Muscle layer of colon (tissue), 2 donors: Measurements from ENCODE around the gene ARFRP1.
"Not testable (repeated sequence)": the region's sequence is repeated elsewhere in the genome, so short reads cannot be mapped to it uniquely, and the experiment has no call there.

Experiments
- H3K27ac ChIP-seq: one replicate; pipeline ENCODE4 v1.7.0; 2013; ENCODE audit warnings: low read depth, mild to moderate bottlenecking, low read length, moderate library complexity
- H3K27me3 ChIP-seq, 2 donors: one replicate each; pipeline ENCODE4 v1.7.0; 2013; ENCODE audit warnings: low read length in 2 of 2, mild to moderate bottlenecking in 2 of 2; ENCODE audit not compliant: insufficient read depth in 2 of 2, control insufficient read depth in 1 of 2
- H3K36me3 ChIP-seq: one replicate; pipeline ENCODE4 v1.7.0; 2013; ENCODE audit warnings: mild to moderate bottlenecking, low read length; ENCODE audit not compliant: insufficient read depth
- H3K4me1 ChIP-seq: one replicate; pipeline ENCODE4 v1.7.0; 2013; ENCODE audit warnings: mild to moderate bottlenecking, low read length; ENCODE audit not compliant: insufficient read depth
- H3K4me3 ChIP-seq, 2 donors: one replicate each; pipeline ENCODE4 v1.7.0; 2013; ENCODE audit warnings: low read length in 2 of 2, low read depth in 1 of 2, mild to moderate bottlenecking in 1 of 2, moderate library complexity in 1 of 2
- H3K9ac ChIP-seq: one replicate; pipeline ENCODE4 v1.7.0; 2013; ENCODE audit warnings: low read length
- H3K9me3 ChIP-seq: one replicate; pipeline ENCODE4 v1.7.0; 2013; ENCODE audit warnings: mild to moderate bottlenecking, low read length
- donor health status: abdominal sarcoma.
- donor health status: Adenocarcinoma of cecum.

ARFRP1 gene

GRCh38 chr20:63680857-63681608, 26.7 kb downstream of the ARFRP1 start:
- Histone ChIP-seq H3K4me1 (peaks cover 12% of the 10 kb centered on the region), H3K4me3 (no peak overlapping the region), H3K27me3 (no peaks in the 10 kb centered on the region), H3K9ac (no peak overlapping the region), H3K9me3 (no peaks in the 10 kb centered on the region), H3K27ac (no peak overlapping the region), H3K36me3 (peaks cover 15% of the 10 kb centered on the region)

DNA sequence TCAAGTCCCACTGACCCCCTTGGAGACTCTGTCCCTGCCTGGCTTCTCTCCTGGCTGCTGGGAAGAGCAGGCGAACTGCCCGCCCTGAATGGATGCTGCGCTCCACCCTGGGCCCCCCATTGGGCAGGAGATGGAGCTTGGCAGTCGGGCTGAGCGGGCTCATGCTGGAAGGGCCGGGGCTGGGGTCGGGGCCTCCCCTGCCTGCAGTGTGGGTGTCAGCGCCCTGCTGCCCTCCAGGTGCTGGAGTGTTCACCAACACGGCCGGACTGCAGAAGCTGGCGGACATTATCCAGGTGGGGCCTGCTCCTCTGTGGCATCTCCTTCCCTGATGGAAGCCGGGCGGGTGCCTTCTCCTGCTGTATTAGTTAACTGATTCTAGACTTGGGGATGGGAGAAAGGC, 27.3 kb downstream of the ARFRP1 start:
- Histone ChIP-seq H3K27me3 (no peaks in the 10 kb centered on the region), H3K36me3 (peaks cover 15% of the 10 kb centered on the region), H3K27ac (no peak overlapping the region)

DNA sequence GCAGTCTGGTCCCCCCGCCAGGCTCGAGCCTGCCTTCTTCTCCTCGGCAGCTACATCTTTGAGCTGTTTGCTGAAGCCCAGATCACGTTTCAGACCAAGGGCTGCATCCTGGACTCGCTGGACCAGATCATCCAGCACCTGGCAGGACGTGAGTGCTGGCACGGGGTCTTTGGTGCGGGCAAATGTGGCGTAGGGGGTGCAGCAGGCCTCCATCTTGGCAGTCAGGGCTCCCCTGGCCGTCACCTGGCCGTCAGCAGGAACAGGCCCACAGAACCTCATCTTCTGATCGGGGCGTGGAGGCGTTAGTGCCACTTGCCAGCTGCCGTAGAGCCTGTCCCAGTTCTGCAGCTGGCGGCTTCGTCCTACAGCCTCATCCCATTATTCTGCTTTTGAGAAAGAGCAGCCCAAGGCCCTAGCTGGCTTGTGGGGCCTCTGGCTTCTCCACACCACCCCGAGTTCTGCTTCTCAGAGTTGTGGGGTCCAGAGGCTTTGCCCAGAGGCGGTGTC, 27.9 kb downstream of the ARFRP1 start:
- H3K9me3 ChIP-seq = no peaks in the 10 kb centered on the region

More for the DNA sequence above, 27.3 kb downstream of the ARFRP1 start:
- H3K9ac ChIP-seq = no peak overlapping the region
- peaks cover 9% of the 10 kb centered on the region for H3K4me1 ChIP-seq
- no peaks in the 10 kb centered on the region for H3K9me3 ChIP-seq
- no peak overlapping the region for H3K4me3 ChIP-seq

GRCh38 chr20:63678667-63679465, 28.9 kb downstream of the ARFRP1 start:
- Histone ChIP-seq H3K4me1 (peaks cover 9% of the 10 kb centered on the region), H3K27me3 (no peaks in the 10 kb centered on the region), H3K27ac (no peak overlapping the region), H3K36me3 (peaks cover 22% of the 10 kb centered on the region), H3K4me3 (no peak overlapping the region), H3K9ac (no peak overlapping the region), H3K9me3 (no peaks in the 10 kb centered on the region)

More for the DNA sequence above, 27.9 kb downstream of the ARFRP1 start:
- H3K27me3 ChIP-seq = no peaks in the 10 kb centered on the region
- H3K4me3 ChIP-seq = no peak overlapping the region
- H3K36me3 ChIP-seq = peaks cover 15% of the 10 kb centered on the region
- peaks cover 9% of the 10 kb centered on the region for H3K4me1 ChIP-seq
- no peak overlapping the region for H3K9ac ChIP-seq
- H3K27ac ChIP-seq = no peak overlapping the region

DNA sequence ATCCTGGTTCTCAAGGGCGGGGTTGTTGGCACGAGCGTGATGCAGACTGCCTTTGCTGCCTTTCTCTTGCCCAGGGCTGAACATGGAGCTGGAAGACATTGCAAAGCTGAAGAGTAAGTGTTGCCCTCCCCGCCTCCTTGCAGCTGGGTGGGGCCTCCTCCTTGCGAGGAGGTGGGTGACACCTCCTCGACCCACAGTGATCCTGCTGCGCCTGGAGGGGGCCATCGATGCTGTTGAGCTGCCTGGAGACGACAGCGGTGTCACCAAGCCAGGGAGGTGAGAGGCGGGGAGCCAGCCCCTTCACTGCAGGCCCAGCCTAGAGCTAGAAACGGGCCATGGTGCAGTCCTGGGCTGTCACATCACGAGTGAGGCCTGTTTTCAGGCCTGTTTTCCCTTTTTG, 29.7 kb downstream of the ARFRP1 start:
- Histone ChIP-seq H3K4me3 (no peak overlapping the region), H3K4me1 (peaks cover 7% of the 10 kb centered on the region), H3K9ac (no peak overlapping the region), H3K36me3 (peaks cover 24% of the 10 kb centered on the region), H3K27me3 (no peaks in the 10 kb centered on the region), H3K27ac (no peak overlapping the region), H3K9me3 (no peaks in the 10 kb centered on the region)

DNA sequence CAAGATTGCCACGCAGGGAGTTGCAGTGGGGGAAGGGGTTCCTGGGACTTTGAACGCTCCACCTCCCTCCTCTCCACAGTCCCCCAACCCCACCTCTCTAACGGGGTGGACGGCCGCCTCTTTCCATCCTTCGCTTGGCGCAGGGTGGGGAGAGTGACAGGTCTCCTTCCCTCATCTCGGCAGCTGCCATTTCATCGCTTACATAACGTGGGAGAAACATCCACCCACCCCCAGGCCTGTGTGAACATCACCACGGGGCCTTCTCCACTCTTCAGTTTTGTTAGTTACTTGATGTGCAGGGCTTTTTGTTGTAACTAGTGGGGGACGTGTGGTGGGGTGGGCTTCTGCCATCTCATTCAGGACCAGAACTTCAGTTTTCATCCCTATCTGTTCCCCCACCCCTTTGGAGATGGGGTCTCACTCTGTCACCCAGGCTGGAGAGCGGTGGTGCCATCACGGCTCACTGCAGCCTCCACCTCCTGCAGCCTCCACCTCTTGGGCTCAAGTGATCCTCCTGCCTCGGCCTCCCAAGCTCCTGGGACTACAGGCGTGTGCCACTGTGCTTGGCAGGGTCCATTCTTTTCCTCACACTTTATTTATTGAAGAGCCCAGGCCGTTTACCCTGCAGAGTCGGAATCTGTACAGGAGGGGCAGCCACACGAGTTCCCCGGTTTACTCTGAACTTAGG, 32.0 kb downstream of the ARFRP1 start:
- Histone ChIP-seq H3K9ac (no peak overlapping the region), H3K9me3 (no peaks in the 10 kb centered on the region), H3K27me3 (no peaks in the 10 kb centered on the region), H3K4me3 (no peak overlapping the region), H3K27ac (no peak overlapping the region), H3K36me3 (peaks cover 24% of the 10 kb centered on the region), H3K4me1 (no peaks in the 10 kb centered on the region)

- H3K4me1 ChIP-seq = no peaks in the 10 kb centered on the region
- H3K27ac ChIP-seq = no peak overlapping the region
- no peak overlapping the region for H3K4me3 ChIP-seq
- H3K9ac ChIP-seq = no peak overlapping the region
- H3K27me3 ChIP-seq = no peaks in the 10 kb centered on the region
- no peaks in the 10 kb centered on the region for H3K9me3 ChIP-seq
- peaks cover 25% of the 10 kb centered on the region for H3K36me3 ChIP-seq
These were observed 33.8 kb downstream of the ARFRP1 start for GRCh38 chr20:63673951-63674350.

DNA sequence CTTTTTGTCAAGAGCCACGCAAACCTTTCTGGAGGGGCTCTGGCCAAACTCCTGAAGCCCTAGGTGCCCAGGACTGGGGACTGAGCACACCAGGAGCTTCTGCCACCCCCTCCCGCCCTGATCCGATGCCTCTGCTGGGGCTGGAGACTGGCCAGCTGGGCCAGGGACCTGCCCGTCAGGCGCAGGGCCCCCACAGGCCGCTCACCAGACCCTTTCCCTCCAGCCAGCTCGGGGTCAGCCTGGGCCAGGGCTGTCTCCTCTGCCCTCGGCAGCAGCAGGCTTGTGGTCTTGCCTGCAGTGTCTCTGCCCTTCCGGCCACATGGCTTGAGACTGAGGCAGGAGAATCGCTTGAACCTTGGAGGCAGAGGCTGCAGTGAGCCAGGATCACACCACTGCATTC, 35.1 kb downstream of the ARFRP1 start:
- H3K9me3 ChIP-seq = no peaks in the 10 kb centered on the region
- H3K4me3 ChIP-seq = no peak overlapping the region
- no peak overlapping the region for H3K27ac ChIP-seq
- H3K36me3 ChIP-seq = peaks cover 24% of the 10 kb centered on the region
- no peak overlapping the region for H3K9ac ChIP-seq
- H3K4me1 ChIP-seq = no peaks in the 10 kb centered on the region
- H3K27me3 ChIP-seq = no peaks in the 10 kb centered on the region

DNA sequence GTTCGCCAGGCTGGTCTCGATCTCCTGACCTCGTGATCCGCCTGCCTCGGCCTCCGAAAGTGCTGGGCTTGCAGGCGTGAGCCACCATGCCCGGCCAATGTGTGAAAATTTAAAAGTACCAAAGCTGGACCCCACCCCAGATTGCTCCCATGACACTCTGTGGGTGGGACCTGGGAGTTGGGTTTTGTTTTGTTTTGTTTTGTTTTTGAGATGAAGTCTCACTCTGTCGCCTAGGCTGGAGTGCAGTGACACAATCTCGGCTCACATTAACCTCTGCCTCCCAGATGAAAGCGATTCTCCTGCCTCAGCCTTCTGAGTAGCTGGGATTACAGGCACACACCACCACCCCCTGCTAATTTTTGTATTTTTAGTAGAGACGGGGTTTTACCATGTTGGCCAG, 36.1 kb downstream of the ARFRP1 start:
- H3K4me1 ChIP-seq, H3K4me3 ChIP-seq, H3K27ac ChIP-seq, H3K9ac ChIP-seq, H3K27me3 ChIP-seq, H3K9me3 ChIP-seq: not testable (repeated sequence)
- H3K36me3 ChIP-seq = peaks cover 27% of the 10 kb centered on the region

GRCh38 chr20:63668351-63668750, 39.4 kb downstream of the ARFRP1 start:
- H3K4me1 ChIP-seq = no peaks in the 10 kb centered on the region
- H3K36me3 ChIP-seq = peaks cover 18% of the 10 kb centered on the region
- no peaks in the 10 kb centered on the region for H3K27me3 ChIP-seq
- H3K9me3 ChIP-seq = no peaks in the 10 kb centered on the region
- no peak overlapping the region for H3K9ac ChIP-seq
- H3K27ac ChIP-seq = no peak overlapping the region
- no peak overlapping the region for H3K4me3 ChIP-seq

- no peak overlapping the region for H3K27ac ChIP-seq
- H3K36me3 ChIP-seq = peaks cover 22% of the 10 kb centered on the region
- H3K9ac ChIP-seq = no peak overlapping the region
- no peak overlapping the region for H3K4me3 ChIP-seq
- H3K9me3 ChIP-seq = no peaks in the 10 kb centered on the region
- H3K4me1 ChIP-seq = no peaks in the 10 kb centered on the region
- no peaks in the 10 kb centered on the region for H3K27me3 ChIP-seq
These were observed 39.9 kb downstream of the ARFRP1 start for GRCh38 chr20:63667858-63668257.
